Left ventricle myocardium inferior (tissue), 1 donor: ENCODE results near the gene HPSE. TPM values are rescaled to one million over a fixed set of nuclear protein-coding genes. Genes with fewer than 3 reads are reported as not detected.
"Not testable (repeated sequence)": the region's sequence is repeated elsewhere in the genome, so short reads cannot be mapped to it uniquely, and the experiment has no call there.

Experiments
- DNase-seq: peaks from one replicate; pipeline ENCODE4 v3.0.0-alpha.2; 2020
- H3K27ac ChIP-seq: fragments of 200-600 bp; replicated peaks from 2 replicates; pipeline ENCODE4 v1.8.0; 2021
- H3K27me3 ChIP-seq: fragments of 200-600 bp; 2 replicates; pipeline ENCODE4 v1.8.0; 2021; ENCODE audit warnings: low read depth
- H3K36me3 ChIP-seq: fragments of 200-600 bp; 2 replicates; pipeline ENCODE4 v1.8.0; 2021
- H3K4me1 ChIP-seq: fragments of 200-600 bp; 2 replicates; pipeline ENCODE4 v1.8.0; 2021
- H3K4me3 ChIP-seq: fragments of 200-600 bp; 2 replicates; pipeline ENCODE4 v1.8.0; 2021; ENCODE audit warnings: mild to moderate bottlenecking, moderate library complexity
- H3K9me3 ChIP-seq: fragments of 200-600 bp; replicated peaks from 2 replicates; pipeline ENCODE4 v1.8.0; 2021
- CTCF ChIP-seq: fragments of 200-600 bp; IDR thresholded peaks from 2 replicates; pipeline ENCODE4 v1.8.0; 2021; ENCODE audit warnings: antibody characterized with exemption, mild to moderate bottlenecking, borderline replicate concordance
- intact Hi-C: fragments of 100-400 bp; cut with micrococcal nuclease; formaldehyde crosslinking; loops from one replicate; pipeline ENCODE4 v1.11.0; 2022
- total RNA-seq: library from RNA; stranded (reverse); fragmentation: NEBNext Ultra II Directional; extraction: Animal tissue kit (Norgen Biotek cat#: 25700); gene quantifications from one replicate; pipeline ENCODE4 v1.2.1, GENCODE V29; 2021
- donor health status: DM: no; HTN: yes; CAD: no; lungs with severe emphysema.

HPSE gene
- total RNA-seq, 1 donor from 2014 or later: 1.1 TPM

- Histone ChIP-seq H3K36me3 (no peaks in the 10 kb centered on the region), H3K27me3 (peaks cover 61% of the 10 kb centered on the region), H3K27ac (no peak overlapping the region), H3K4me3 (peak overlapping the region; percentile 61), H3K9me3 (peaks cover 22% of the 10 kb centered on the region), H3K4me1 (peaks cover 14% of the 10 kb centered on the region)
- DNase-seq: no peak
- no peak for TF ChIP-seq CTCF
- intact Hi-C loops: no loop called here
These were observed 1.1 kb upstream of the HPSE start for GRCh38 chr4:83335701-83336100.

GRCh38 chr4:83331956-83332355, 2.7 kb downstream of the HPSE start:
- H3K27me3 ChIP-seq: peaks cover 67% of the 10 kb centered on the region
- no peaks in the 10 kb centered on the region for H3K36me3 ChIP-seq
- no peak overlapping the region for H3K27ac ChIP-seq
- peaks cover 14% of the 10 kb centered on the region for H3K4me1 ChIP-seq
- H3K4me3 ChIP-seq: no peak overlapping the region
- H3K9me3 ChIP-seq: no peaks in the 10 kb centered on the region
- TF ChIP-seq CTCF: no peak
- no peak for DNase-seq
- intact Hi-C loops: no loop called here

- H3K4me3 ChIP-seq: no peak overlapping the region
- H3K36me3 ChIP-seq: no peaks in the 10 kb centered on the region
- TF ChIP-seq CTCF: no peak
- intact Hi-C loops: no loop called here
- no peaks in the 10 kb centered on the region for H3K9me3 ChIP-seq
- DNase-seq: no peak
- no peak overlapping the region for H3K27ac ChIP-seq
- H3K27me3 ChIP-seq: peaks cover 56% of the 10 kb centered on the region
- peaks cover 4% of the 10 kb centered on the region for H3K4me1 ChIP-seq
These were observed 5.0 kb downstream of the HPSE start for GRCh38 chr4:83329521-83330110.

- H3K36me3 ChIP-seq: no peaks in the 10 kb centered on the region
- peaks cover 51% of the 10 kb centered on the region for H3K27me3 ChIP-seq
- intact Hi-C loops: no loop called here
- H3K4me3 ChIP-seq: no peak overlapping the region
- no peak overlapping the region for H3K27ac ChIP-seq
- TF ChIP-seq CTCF: no peak
- DNase-seq: no peak
- no peaks in the 10 kb centered on the region for H3K9me3 ChIP-seq
- H3K4me1 ChIP-seq: no peaks in the 10 kb centered on the region
These were observed 6.0 kb downstream of the HPSE start for GRCh38 chr4:83328521-83329187.

- no peak for TF ChIP-seq CTCF
- no peaks in the 10 kb centered on the region for H3K36me3 ChIP-seq
- no peak overlapping the region for H3K27ac ChIP-seq
- H3K4me1 ChIP-seq: no peaks in the 10 kb centered on the region
- peaks cover 43% of the 10 kb centered on the region for H3K27me3 ChIP-seq
- intact Hi-C loops: no loop called here
- H3K4me3 ChIP-seq: no peak overlapping the region
- DNase-seq: no peak
- no peaks in the 10 kb centered on the region for H3K9me3 ChIP-seq
These were observed 8.1 kb downstream of the HPSE start for GRCh38 chr4:83326546-83326945.

GRCh38 chr4:83325306-83325705, 9.3 kb downstream of the HPSE start:
- H3K27ac ChIP-seq, DNase-seq, H3K9me3 ChIP-seq, intact Hi-C loops, H3K4me3 ChIP-seq, H3K4me1 ChIP-seq, H3K36me3 ChIP-seq: not testable (repeated sequence)
- peaks cover 35% of the 10 kb centered on the region for H3K27me3 ChIP-seq
